GM19043 (cell line): ENCODE results near the gene TEX29.

Experiments
- ATAC-seq: cut with Tn5 transposase; IDR thresholded peaks from one replicate; pipeline ENCODE4 v1.9.1; 2021; ENCODE audit warnings: low read depth; ENCODE audit not compliant: unreplicated experiment

The TEX29 gene

DNA sequence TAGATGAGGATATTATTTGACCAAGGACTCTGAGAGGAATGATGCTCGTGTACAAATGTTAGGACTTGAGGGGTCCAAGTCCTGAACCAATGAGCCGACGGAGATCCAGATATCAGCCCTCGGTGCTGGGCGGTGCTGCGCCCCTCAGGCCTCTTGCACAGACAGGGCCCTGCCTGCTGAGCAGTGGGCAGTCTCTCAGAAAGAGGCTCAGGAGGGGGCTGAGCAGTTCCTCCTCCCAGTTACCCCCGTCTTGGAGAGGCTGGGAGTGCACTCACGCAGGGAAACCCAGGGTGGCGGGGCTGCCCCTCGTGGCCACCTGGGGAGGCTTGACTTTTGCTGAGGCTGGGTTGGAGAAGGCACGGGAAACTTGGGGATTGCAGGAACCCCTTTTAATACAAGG, 18.4 kb downstream of the TEX29 start:
- no peak for ATAC-seq

DNA sequence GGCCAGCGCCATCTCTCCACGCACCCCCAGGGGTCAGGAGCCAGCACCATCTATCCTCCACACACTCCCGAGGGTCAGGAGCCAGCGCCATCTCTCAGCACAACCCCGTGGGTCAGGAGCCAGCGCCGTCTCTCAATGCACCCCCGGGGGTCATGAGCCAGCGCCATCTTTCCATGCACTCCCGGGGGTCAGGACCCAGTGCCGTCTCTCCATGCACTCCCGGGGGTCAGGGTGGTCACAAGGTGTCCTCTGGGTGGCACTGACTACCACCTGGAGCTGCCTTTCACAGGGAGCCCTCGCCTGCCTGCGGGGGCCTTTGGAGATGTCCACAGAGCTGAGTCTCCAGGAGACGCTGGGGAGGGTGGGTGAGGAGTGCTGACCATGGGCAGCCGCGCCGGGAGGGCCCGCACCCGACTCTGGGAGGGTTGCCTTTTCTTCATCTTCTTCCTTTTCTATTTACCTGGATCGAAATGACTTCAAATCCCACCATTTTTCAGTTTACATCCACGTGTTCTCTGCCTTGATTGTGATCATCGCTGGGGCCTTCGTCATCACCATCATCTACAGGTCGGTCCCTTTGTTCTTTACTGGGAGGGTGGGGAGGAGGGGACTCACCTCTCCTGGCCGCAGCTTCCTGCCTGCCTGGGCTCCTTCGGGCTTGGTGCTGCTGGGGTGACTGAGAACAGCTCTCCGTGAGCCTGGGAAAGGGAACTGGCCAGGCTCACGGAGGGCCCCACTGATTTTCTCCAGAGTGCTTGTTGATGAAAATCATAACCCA, 19.1 kb downstream of the TEX29 start:
- no peak for ATAC-seq

DNA sequence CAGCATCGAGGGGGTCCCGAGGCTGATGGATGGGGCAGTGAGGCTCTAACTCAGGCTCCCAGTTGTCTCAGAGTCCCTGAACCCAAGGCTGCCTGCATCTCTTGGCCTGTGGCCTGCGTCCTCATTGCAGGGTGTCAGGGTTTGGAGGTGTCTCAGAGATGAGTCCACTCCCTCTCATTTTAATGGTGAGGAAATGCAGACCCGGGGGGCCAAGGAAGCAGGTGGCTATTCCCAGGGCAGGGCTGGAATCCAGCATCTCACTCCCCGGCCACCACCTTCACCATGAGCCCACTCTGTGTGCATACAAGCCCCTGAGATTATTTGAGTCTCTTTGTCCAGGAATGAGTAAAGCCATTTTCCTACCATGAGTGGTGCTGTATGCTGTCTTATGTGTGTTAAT, 21.4 kb downstream of the TEX29 start:
- ATAC-seq: no peak

- no peak for ATAC-seq
Measured at GRCh38 chr13:111342721-111343120, 22.3 kb downstream of the TEX29 start.

DNA sequence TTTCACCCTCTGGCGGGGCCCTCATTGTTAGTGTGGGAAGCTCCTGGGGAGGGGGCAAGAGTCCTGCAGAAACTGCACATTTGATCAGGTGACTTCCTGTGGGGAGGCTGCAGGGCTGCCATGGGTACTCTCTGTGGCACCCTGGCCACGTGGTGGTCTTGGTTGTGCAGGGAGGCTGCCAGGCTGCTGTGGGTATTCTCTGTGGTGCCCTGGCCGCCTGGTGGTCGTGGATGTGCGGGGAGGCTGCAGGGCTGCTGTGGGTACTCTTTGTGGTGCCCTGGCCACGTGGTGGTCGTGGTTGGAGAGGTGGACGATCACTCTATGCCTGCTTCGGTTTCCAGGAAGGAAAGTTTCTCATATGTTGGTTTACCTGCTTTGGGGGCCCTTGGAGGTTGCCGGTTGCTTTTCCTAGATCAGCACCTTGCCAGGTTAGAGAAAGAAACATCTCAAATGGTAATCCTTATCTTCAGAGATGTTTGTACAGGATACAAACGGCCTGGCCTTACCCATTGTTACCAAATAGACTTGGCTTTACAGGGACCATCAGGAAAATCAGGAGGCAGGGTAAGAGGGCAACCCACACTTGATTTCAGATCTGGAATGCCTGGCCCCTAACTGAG, 22.9 kb downstream of the TEX29 start:
- no peak for ATAC-seq

DNA sequence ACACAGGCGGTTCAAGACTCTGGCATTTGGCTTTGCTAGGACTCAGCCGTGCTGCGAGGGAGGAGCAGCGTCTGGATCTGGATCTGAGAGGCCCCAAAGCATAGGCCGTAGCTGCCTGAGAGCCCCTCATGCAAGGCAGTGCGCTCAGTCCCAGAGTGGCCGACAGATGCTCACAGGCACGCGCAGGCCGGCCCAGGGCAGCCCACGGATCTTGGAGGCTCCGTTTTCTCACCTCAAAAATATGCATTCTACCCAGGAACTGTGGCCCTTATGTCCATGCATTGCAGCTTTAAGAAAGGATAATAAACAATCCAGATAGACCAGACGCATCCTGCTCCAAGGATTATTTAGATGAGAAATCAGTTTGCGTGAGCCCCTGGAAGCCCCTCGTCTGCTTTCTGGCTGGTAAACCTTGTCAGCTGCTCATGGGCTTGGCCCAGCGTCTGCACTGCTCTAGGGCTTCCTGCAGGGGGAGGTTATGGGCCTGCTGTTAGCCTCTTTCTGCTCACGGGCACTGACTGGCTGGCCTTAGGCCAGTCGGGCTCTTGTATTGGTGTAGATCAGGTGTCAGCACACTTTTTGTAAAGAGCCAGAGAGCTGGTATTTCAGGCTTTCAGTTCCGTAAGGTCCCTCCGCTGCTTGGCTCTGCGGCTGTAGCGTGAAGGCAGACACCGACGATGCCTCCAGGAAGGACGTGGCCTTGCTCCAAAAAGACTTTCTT, 24.2 kb downstream of the TEX29 start:
- no peak for ATAC-seq

- ATAC-seq: no peak
Measured at GRCh38 chr13:111345682-111346081, 25.2 kb downstream of the TEX29 start.

DNA sequence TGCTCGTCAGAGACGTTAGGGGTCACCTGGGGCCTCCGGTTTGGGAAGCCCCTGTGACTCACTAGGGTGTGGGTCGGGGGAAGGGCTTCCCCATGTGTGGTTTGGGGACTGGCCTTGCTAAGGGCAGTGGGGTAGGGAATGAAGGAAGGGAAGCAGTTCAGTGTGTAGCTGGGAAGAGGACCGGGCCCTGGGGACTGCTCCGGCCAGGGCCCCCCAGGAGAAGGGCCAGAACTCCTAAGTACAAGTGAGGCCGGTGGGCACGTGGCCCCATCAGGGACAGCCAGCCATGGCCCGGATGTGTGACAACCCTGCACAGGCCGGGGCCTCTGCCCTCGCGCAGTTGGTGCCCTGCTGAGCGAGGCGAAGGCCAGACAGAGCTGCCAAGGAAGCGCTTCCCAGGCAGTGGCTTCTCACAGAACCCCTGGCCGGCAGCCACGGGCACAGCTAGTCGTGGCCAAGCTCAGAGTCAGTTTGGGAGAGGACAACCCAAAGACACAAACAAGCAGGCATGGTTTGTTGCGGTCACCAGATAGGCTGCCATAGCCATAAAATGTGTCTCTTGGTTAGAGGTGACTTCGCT, 25.7 kb downstream of the TEX29 start:
- no peak for ATAC-seq

GRCh38 chr13:111347438-111347837, 27.0 kb downstream of the TEX29 start:
- ATAC-seq: no peak

- ATAC-seq: no peak
Measured at GRCh38 chr13:111353508-111353907, 33.1 kb downstream of the TEX29 start.

- no peak for ATAC-seq
Measured at GRCh38 chr13:111354789-111355188, 34.3 kb downstream of the TEX29 start.

DNA sequence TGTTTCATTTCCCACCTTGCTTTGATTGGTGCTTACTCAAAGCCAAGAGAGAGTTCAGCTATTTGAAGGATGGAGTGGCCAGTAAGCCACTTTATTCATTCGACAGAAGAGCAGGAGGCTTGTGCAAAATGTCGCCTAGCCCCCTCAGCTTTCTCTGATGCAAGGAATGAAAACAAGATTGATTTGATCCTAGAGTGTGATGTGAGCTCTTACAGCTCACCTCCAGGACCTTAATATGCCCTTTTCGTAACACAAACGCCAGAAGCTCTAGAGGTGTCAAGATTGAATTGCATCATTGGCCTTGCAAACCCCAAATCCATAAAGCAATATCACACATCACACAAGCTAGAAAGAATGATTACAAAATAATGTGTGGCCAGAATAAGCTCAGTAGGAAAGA, 36.4 kb downstream of the TEX29 start:
- ATAC-seq: no peak

- ATAC-seq: no peak
Measured at GRCh38 chr13:111359237-111359915, 38.9 kb downstream of the TEX29 start.

DNA sequence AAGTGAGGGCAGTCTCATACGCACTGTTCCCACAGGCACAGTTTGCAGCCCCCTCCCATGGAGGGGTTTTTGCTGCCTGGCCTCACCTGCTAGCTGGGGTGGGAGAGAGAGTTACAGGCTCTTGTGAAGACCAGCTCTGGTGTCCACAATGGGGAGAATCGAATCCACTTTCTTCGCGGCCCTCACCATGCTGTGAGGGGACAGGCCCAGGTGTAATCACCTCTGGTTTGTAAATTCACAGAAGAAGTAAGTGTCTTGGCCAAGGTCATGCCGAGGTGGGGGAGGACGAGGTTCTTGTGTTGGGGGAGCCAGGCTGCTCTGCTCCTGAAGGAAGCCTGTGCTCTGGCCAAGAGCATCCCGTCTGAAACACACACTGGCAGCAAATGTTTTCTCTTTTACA, 39.5 kb downstream of the TEX29 start:
- no peak for ATAC-seq

DNA sequence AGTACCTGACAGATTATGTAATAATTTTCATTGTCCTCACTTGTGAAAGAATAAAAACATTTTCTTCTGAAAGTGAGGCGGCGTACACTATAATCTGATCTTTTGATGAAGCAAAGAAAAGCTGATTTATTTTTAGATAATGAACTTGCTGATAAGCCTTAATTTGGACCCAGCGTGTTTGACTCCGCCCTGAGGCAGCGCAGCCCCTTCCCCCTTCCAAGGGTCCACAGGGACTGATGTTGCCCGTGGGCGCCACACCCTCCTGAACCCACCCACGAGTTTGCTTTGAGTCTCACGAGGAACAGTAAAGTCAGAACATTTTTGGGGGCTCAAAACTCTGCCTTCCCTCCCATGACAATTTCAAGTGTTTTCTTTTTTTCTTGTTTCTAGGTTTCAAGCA, 40.0 kb downstream of the TEX29 start:
- ATAC-seq: no peak

GRCh38 chr13:111361046-111361872, 40.8 kb downstream of the TEX29 start:
- ATAC-seq: no peak

DNA sequence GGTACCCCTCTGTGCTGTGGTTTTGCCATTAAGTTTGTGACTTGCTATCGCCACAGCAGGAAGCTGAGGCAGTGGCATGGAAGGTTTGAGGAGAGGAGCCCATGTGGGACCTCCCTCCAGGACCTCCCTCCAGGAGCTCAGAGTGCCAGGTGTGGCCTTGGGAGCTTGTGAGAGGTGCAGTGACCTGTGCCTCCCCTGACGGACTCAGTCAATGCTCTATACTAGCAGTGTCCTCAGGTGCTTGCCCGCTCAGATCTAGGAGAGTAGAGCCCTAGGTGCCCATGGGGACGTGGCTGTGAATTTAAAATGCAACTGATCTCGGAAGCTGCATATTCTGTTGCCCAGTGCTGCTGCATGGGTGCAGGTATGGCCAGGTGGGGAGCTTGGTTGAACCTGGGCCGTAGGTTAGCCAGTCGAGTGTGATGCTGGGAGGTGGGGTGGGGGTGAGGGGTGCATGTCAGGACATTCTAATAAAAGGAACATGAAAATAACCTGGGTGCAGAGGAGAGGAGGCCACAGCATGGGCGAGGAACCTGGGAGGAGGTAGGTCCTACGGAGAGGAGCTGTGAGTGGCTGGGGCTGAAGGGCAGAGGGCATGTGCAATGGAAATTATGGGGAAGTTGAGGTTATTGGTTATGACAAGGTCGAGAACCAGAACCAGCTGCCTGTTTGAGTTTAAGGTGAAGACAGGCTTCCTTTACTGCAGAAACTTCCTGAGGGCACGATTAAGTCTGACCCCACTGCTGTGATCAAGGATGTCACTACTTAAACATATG, 41.6 kb downstream of the TEX29 start:
- no peak for ATAC-seq

DNA sequence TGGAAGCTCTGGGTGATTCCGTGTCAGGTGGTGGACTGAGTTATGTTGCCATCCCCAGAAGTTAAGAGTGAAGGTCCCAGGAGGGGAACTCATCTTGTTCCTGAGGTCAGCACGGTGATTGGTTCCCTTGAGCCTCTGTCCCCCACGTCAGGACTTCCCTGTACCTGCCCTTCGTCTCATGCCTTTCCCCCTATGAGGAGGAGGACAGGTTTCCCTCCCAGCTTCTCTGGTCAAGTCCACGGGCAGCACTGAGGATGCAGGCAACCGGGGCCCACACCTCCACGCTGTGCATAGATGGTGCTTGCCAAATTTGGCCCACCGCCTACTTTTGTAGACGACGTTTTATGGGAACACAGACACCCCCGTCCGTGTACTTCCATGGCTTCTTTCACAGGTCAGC, 42.7 kb downstream of the TEX29 start:
- no peak for ATAC-seq

- ATAC-seq: no peak
Measured at GRCh38 chr13:111363591-111363990, 43.1 kb downstream of the TEX29 start.
